Colon (tissue), 2 donors: ENCODE measurements around the gene ANKRD18B.
"Not testable (repeated sequence)": the region's sequence is repeated elsewhere in the genome, so short reads cannot be mapped to it uniquely, and the experiment has no call there.

Experiments used
- FAIRE-seq: peaks from 2 replicates; lab custom pipeline; 2012; peaks lifted over from hg19 to GRCh38; lab: Jason Lieb, UNC
- donor health status: control.
- donor health status: control.

The ANKRD18B gene

GRCh38 chr9:33612410-33612809 lies 88.4 kb downstream of the ANKRD18B start:
- FAIRE-seq: not testable (repeated sequence)

- no peak for FAIRE-seq
These were observed 90.1 kb downstream of the ANKRD18B start for GRCh38 chr9:33614001-33614687.

GRCh38 chr9:33618370-33618769 lies 94.3 kb downstream of the ANKRD18B start:
- not testable (repeated sequence) for FAIRE-seq

GRCh38 chr9:33619666-33620404 lies 95.8 kb downstream of the ANKRD18B start:
- no peak for FAIRE-seq

GRCh38 chr9:33620738-33621439 lies 96.8 kb downstream of the ANKRD18B start:
- FAIRE-seq: no peak
